GM12865 (cell line): ENCODE measurements around the gene CDH13.

Experiments
- DNase-seq: peaks from one replicate; pipeline ENCODE4 v3.0.0; 2010; ENCODE audit warnings: low read depth
- H3K4me3 ChIP-seq: 2 replicates; pipeline ENCODE4 v1.5.1; 2011; ENCODE audit warnings: mild to moderate bottlenecking, low read depth, low read length, control low read depth
- CTCF ChIP-seq: IDR thresholded peaks from 2 replicates; pipeline ENCODE4 v1.5.1; 2011; ENCODE audit warnings: low read length, control low read depth, low read depth, inconsistent platforms; ENCODE audit not compliant: insufficient read depth; ENCODE audit errors: missing control alignments

The CDH13 gene

GRCh38 chr16:83738923-83739503 lies 1112.2 kb downstream of the CDH13 start:
- no peak overlapping the region for H3K4me3 ChIP-seq
- DNase-seq: no peak
- no peak for TF ChIP-seq CTCF

GRCh38 chr16:83742124-83742899 lies 1115.5 kb downstream of the CDH13 start:
- H3K4me3 ChIP-seq: no peak overlapping the region
- TF ChIP-seq CTCF: no peak
- DNase-seq: no peak

- no peak overlapping the region for H3K4me3 ChIP-seq
- TF ChIP-seq CTCF: no peak
- DNase-seq: no peak
Observed at GRCh38 chr16:83743241-83743640, 1116.5 kb downstream of the CDH13 start.

GRCh38 chr16:83743720-83744119 lies 1117.0 kb downstream of the CDH13 start:
- no peak for DNase-seq
- no peak for TF ChIP-seq CTCF

GRCh38 chr16:83744441-83744981 lies 1117.7 kb downstream of the CDH13 start:
- no peak for TF ChIP-seq CTCF
- DNase-seq: no peak
- no peak overlapping the region for H3K4me3 ChIP-seq

More at GRCh38 chr16:83743720-83744119, 1117.0 kb downstream of the CDH13 start:
- H3K4me3 ChIP-seq: no peak overlapping the region

- no peak for DNase-seq
- H3K4me3 ChIP-seq: no peak overlapping the region
- TF ChIP-seq CTCF: no peak
Observed at GRCh38 chr16:83746611-83747010, 1119.8 kb downstream of the CDH13 start.
